GM12801 (cell line): ENCODE data around the gene CREB5.

Experiments used
- CTCF ChIP-seq: IDR thresholded peaks from one replicate; pipeline ENCODE4 v1.5.1; 2011; ENCODE audit warnings: control low read depth; ENCODE audit not compliant: insufficient read length; ENCODE audit errors: extremely low read depth

Gene CREB5

GRCh38 chr7:28550580-28551186 lies 138.4 kb downstream of the CREB5 start:
- TF ChIP-seq CTCF = no peak

- no peak for TF ChIP-seq CTCF
Observed at GRCh38 chr7:28551331-28551730, 139.0 kb downstream of the CREB5 start.

GRCh38 chr7:28554802-28555471 lies 142.6 kb downstream of the CREB5 start:
- TF ChIP-seq CTCF = no peak

- no peak for TF ChIP-seq CTCF
Observed at GRCh38 chr7:28556025-28556424, 143.7 kb downstream of the CREB5 start.

GRCh38 chr7:28556671-28557070 lies 144.4 kb downstream of the CREB5 start:
- no peak for TF ChIP-seq CTCF

GRCh38 chr7:28558236-28558635 lies 145.9 kb downstream of the CREB5 start:
- no peak for TF ChIP-seq CTCF

GRCh38 chr7:28560767-28561166 lies 148.4 kb downstream of the CREB5 start:
- TF ChIP-seq CTCF = no peak

GRCh38 chr7:28564033-28564432 lies 151.7 kb downstream of the CREB5 start:
- no peak for TF ChIP-seq CTCF
